GM19351 (cell line): Measurements from ENCODE around the gene PLEKHD1.
A peak's percentile ranks its signal among the peaks of the same experiment; 100 is the strongest.
"Not testable (repeated sequence)": the region's sequence is repeated elsewhere in the genome, so short reads cannot be mapped to it uniquely, and the experiment has no call there.

Source experiments
- ATAC-seq: cut with Tn5 transposase; IDR thresholded peaks from one replicate; pipeline ENCODE4 v1.9.1; 2021; ENCODE audit warnings: mild to moderate bottlenecking, moderate library complexity; ENCODE audit not compliant: unreplicated experiment

The PLEKHD1 gene

DNA sequence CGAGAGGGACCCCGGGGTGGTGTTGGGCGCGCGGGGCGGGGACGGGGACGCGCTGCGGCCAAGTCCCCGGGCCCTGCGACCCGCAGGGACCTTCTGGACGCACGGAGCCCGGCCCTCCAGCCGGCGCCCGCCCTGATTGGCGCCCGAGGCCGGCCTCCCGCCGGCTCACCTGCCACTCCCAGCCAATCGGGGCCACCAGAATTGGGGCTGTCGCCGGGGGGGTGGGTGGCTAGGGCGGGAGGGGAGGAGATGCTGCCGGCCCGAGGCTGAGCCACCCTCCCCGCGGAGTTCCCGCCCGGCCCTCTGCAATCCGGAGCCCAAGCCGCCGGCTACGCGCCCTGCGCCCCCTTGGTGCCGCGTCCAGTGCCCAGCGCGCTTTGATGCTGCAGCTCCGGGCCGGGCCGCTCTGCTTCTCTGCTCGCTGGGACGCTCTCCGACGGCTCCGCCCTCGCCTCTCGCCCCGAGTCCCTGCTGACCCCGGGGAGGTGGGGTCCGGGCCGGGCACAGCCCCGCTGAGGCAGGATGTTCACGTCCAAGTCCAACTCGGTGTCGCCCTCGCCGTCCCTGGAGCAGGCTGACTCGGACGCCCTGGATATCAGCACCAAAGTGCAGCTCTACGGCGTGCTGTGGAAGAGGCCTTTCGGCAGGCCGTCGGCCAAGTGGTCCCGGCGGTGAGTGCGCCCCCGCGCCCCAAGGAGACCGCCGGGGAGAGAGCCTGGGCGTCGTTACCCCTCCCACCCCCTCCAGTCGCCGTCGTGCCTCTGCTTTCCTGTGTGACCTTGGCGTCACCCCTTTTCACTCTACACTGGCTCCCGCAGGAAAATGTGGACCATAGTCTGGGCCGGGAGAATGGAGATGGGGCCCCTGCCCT is at the start of gene PLEKHD1:
TSS of gene PLEKHD1 (plus strand) at position 285 of the 871 bp plus-strand sequence. CDS start at position 523, 238 bp downstream.
- no peak for ATAC-seq

- no peak for ATAC-seq
Measured at GRCh38 chr14:69439521-69440270, 44.8 kb upstream of the PLEKHD1 start.

DNA sequence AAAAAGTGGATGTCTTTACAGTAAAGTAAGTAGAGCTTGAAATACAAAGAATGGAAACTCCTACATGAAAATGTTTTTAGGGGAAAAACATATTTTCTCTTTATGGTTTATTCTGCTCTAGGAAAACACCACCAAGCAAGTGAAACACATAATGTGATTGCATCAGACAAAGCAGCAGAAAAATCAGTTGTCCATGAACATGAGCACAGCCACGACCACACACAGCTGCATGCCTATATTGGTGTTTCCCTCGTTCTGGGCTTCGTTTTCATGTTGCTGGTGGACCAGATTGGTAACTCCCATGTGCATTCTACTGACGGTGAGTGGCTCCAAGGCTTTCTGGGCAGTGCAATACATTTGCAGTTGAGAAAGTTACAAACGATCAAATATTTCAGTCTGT is 42.6 kb upstream of the PLEKHD1 start:
- peak; percentile 44 for ATAC-seq

DNA sequence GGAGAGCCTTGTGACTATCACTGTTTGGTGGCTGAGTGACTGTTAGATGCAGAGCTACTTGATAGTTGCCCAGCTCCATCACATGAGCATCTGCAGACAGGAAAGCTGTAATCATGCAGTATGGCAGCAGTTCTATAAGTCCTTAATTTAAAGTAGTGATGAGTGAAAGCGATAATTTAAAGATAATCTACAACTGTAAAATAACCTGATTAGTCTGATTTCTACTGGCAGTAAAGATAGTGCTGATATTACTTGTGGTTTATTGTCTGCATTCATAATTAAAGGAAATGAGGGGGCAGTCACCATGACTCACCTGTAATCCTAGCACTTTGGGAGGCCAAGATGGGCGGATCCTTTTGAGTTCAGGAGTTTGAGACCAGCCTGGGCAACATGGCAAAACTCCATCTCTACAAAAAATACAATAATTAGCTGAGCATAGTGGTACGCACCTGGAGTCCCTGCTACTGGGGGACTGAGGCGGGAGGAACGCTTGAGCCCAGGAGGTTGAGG is 41.2 kb upstream of the PLEKHD1 start:
- no peak for ATAC-seq

- no peak for ATAC-seq
Measured at GRCh38 chr14:69449216-69449615, 35.3 kb upstream of the PLEKHD1 start.

- ATAC-seq: no peak
Measured at GRCh38 chr14:69451941-69452340, 32.6 kb upstream of the PLEKHD1 start.

- ATAC-seq: no peak
Measured at GRCh38 chr14:69458350-69458749, 26.2 kb upstream of the PLEKHD1 start.

DNA sequence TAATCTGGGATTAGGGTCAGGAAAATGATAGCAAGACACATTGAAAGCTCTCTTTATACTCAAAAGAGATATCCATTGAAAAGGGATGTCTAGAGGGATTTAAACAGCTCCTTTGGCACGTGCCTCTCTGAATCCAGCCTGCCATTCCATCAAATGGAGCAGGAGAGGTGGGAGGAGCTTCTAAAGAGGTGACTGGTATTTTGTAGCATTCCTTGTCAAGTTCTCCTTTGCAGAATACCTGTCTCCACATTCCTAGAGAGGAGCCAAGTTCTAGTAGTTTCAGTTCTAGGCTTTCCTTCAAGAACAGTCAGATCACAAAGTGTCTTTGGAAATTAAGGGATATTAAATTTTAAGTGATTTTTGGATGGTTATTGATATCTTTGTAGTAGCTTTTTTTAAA is 25.4 kb upstream of the PLEKHD1 start:
- no peak for ATAC-seq

GRCh38 chr14:69460093-69460701 is 24.3 kb upstream of the PLEKHD1 start:
- no peak for ATAC-seq

DNA sequence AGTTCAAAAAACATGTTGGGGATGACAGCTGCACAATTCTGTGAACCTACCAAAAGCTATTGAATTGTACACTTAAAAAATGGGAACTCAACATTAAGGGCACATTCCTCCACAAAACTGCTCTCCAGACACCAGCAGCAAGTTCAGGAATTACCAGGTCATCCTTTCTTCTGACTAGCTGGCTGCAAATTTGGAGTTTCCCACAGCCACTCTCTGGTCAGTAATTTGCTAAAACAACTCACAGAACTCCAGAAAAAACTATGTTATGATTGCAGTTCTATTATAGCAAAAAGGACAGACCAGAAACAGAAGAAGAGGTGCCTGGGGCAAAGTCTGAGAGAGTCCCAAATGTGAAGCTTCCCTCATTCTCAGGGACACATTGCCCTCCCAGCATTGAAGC is 20.1 kb upstream of the PLEKHD1 start:
- ATAC-seq: no peak

DNA sequence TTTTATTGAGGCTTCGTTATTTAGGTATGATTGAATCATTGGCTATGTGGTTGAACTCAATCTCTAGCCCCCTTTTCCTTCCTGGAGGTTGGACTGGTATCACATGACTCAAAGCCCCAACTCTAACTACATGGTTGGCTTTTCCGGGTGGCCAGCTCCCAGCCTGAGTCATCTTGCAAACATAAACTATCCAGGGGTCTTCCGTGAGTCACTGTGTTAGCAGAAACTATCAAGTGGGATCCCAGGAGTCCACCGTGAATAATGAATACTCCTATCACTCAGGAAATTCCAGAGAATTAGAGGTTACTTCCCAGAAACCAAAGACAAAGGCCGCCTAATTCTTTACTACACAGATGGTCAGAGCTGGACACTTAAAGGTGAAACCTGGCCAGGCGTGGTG is 19.7 kb upstream of the PLEKHD1 start:
- ATAC-seq: no peak

- ATAC-seq: no peak
Measured at GRCh38 chr14:69468949-69469348, 15.6 kb upstream of the PLEKHD1 start.

DNA sequence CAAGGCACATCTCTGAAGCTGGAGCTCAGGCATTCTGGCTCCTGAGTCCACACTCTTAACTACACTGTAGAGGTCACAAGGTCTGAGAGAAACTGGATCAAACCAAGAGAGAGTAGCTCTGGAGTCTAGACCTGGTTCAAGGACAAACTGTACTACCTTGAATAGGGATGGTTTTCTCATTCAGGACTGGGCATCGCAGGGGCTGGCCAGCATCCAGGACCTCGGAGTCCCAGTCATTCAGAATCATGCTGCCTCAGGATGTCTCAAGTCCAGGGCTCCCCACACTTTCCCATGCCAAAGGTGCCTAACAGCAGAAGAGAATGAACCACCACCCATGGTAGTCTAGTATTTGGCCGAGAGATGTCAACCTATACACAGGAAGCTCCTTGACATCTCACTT is 13.1 kb upstream of the PLEKHD1 start:
- ATAC-seq: no peak

GRCh38 chr14:69471916-69472315 is 12.6 kb upstream of the PLEKHD1 start:
- no peak for ATAC-seq

- no peak for ATAC-seq
Measured at GRCh38 chr14:69473260-69473659, 11.3 kb upstream of the PLEKHD1 start.

GRCh38 chr14:69473946-69474345 is 10.6 kb upstream of the PLEKHD1 start:
- no peak for ATAC-seq

GRCh38 chr14:69475194-69475818 is 9.2 kb upstream of the PLEKHD1 start:
- no peak for ATAC-seq

- not testable (repeated sequence) for ATAC-seq
Measured at GRCh38 chr14:69476824-69477450, 7.6 kb upstream of the PLEKHD1 start.

DNA sequence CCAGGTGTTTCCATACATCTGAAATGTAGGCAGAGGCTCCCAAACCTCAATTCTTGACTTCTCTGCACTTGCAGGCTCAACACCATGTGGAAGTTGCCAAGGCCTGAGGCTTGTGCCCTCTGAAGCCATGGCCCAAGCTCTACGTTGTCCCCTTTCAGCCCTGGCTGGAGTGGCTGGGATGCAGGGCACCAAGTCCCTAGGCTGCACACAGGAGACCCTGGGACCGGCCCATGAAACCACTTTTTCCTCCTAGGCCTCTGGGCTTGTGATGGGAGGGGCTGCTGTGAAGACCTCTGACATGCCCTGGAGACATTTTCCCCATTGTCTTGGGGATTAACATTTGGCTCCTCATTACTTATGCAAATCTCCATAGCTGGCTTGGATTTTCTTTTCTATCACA is 6.5 kb upstream of the PLEKHD1 start:
- ATAC-seq: not testable (repeated sequence)

GRCh38 chr14:69479696-69480095 is 4.8 kb upstream of the PLEKHD1 start:
- ATAC-seq: no peak
